ENCODE results near the gene COL20A1. TPM values are rescaled to one million over a fixed set of nuclear protein-coding genes. Genes with fewer than 3 reads are reported as not detected.
A peak's percentile ranks its signal among the peaks of the same experiment; 100 is the strongest.

Gene COL20A1
- total and polyA plus RNA-seq, 2 of the 13 experiments (the other 11 are each of a cell fraction or from before 2014, with no cell fraction given): not detected

GRCh38 chr20:63366390-63367365 is 73.7 kb downstream of the COL20A1 start (continued):
- no peak for TF ChIP-seq FOXP1 (IDR thresholded peaks at IDR 0.05)
- no peak for TF ChIP-seq FOXP1 (CRISPR knock-in tag; IDR thresholded peaks at IDR 0.05)
- no peak for TF ChIP-seq HMG20B (CRISPR knock-in tag; conservative IDR thresholded peaks at IDR 0.05)
- no peak for TF ChIP-seq RAD51 (IDR thresholded peaks at IDR 0.05; ENCODE audit: borderline replicate concordance)
- TF ChIP-seq ELF1 (CRISPR knock-in tag; IDR thresholded peaks at IDR 0.05): no peak
- TF ChIP-seq NR2F1 (CRISPR knock-in tag; IDR thresholded peaks at IDR 0.05): peak in 1 of 2 experiments; percentile 74; a peak in 3 of 4 replicates
- TF ChIP-seq ZNF704 (CRISPR knock-in tag; IDR thresholded peaks at IDR 0.05; ENCODE audit: borderline replicate concordance): no peak
- no peak for TF ChIP-seq ZNF318 (CRISPR knock-in tag; IDR thresholded peaks at IDR 0.05)
- no peak for TF ChIP-seq CEBPZ (IDR thresholded peaks at IDR 0.05; ENCODE audit: low read length)
- no peak for TF ChIP-seq MAF1 (CRISPR knock-in tag; IDR thresholded peaks at IDR 0.05; ENCODE audit: borderline replicate concordance)
- no peak for TF ChIP-seq ZNF264 (CRISPR knock-in tag; IDR thresholded peaks at IDR 0.05)
- no peak for TF ChIP-seq RBM39 (IDR thresholded peaks at IDR 0.05; ENCODE audit: low read depth, low read length, poor library complexity, severe bottlenecking)
- TF ChIP-seq ZNF451 (CRISPR knock-in tag; IDR thresholded peaks at IDR 0.05): no peak
- TF ChIP-seq SAFB2 (CRISPR knock-in tag; IDR thresholded peaks at IDR 0.05; ENCODE audit: borderline replicate concordance, low read depth): 0 out of 2 replicates have a peak, but pooled peaks have one; percentile 54
- no peak for TF ChIP-seq MED8 (CRISPR knock-in tag; IDR thresholded peaks at IDR 0.05; ENCODE audit: insufficient replicate concordance)
- TF ChIP-seq NCOA1 (CRISPR knock-in tag; IDR thresholded peaks at IDR 0.05): no peak
